Measurements from ENCODE around the gene ARHGAP15. TPM values are rescaled to one million over a fixed set of nuclear protein-coding genes. Genes with fewer than 3 reads are reported as not detected.

Gene ARHGAP15
- polyA plus RNA-seq, 6 donors from 2014 or later, result 183 to 264 (median 210) TPM

DNA sequence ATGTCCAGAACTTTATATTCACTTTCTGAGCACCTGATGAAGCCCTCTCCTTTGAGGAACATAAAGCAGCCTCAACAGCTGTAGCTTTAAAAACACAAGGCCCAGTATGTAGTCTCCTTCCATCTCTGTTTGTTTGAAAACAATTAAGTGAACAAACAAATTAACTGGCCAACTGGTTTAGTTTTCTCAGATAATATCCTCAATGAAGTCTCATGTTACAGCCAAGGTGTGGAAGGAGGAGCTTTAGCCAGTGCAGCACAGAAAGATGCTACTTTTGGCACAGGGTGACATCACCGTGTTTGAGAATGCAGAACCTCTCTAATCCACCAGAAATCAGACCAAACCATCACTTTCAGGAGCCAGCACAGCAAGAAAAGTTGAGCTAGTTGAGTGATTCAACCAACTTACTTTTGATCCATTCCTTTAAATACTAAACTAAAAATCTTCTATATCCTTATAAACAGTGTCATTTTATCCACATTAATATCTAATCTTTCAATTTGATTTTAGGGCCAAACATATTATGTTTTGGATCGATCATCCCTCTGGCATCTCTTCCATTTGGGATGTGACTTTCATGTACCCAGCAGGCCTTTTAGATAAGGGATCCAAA lies 488.7 kb downstream of the ARHGAP15 start:
- Mint-ChIP-seq H3K4me1 (peaks cover 0 to 4% (median 3%) of the 10 kb centered on the region in 3 donors), H3K36me3 (peaks cover 15 to 20% of the 10 kb centered on the region in 2 donors), H3K9me3 (peaks cover 0 to 1% (median 0%) of the 10 kb centered on the region in 7 donors), H3K27me3 (no peaks in the 10 kb centered on the region), H3K27ac (no peak overlapping the region), H3K4me3 (no peak overlapping the region)
- DNase-seq, result no peak
- no peak for ATAC-seq (ENCODE audit: low read depth in 2 of 2)

DNA sequence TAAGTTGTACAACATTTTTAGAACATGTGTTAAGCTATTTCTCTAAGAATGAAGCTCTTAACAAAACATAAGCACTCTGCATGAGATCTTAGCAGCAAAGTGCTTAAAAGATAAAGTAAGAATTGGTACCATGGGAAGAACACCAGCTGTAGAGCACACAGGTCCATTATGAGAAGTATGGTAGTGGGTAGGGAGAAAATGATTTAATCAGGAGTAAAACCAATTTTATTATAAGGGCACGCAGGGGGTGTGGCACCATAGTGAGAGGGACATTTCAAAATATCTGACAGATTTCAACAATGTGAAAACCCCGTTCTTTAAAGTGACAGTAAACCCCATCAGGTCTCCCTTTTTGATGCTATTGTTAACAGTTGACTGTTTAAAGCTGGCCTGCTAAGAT lies 492.9 kb downstream of the ARHGAP15 start:
- peak overlapping the region in 2 of 6 donors; percentile 51 to 75 for H3K27ac Mint-ChIP-seq
- DNase-seq, result no peak
- ATAC-seq (ENCODE audit: low read depth in 2 of 2), result no peak
- H3K27me3 Mint-ChIP-seq, result no peaks in the 10 kb centered on the region
- H3K36me3 Mint-ChIP-seq, result peaks cover 47 to 49% of the 10 kb centered on the region in 2 donors
- no peak overlapping the region for H3K4me3 Mint-ChIP-seq
- H3K4me1 Mint-ChIP-seq, result no peaks in the 10 kb centered on the region
- peaks cover 0 to 12% (median 3%) of the 10 kb centered on the region in 7 donors for H3K9me3 Mint-ChIP-seq

DNA sequence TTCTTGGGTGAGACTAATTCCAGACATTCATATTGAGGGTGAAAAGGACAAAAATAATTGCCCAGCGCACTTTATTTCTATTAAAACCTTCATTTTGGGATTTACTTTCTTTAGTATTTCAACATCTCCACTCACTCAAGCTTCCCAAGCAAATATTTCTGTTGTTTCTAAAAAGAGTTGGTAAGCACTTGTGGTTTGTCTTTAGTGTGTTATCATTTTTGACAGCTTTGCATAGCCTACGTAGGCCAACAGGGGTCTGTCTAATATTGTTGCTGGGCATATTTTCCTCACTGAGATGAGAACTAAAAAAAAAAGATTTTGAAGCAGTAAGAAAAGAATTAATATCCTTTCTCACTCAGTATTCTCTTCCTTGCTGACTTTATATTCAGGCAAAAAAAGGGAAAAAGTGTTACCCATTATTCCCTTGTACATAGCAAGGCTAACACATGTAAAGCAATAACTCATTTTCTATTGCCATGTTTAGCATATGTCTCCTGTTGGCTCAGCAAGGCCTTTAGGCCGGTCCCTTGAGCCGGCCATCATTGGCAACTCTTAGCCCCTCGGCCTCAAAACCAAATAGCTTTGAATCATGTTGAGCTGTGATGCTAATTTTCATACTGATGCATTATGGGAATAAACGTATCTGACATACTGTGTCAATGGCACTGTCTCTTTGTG lies 494.2 kb downstream of the ARHGAP15 start:
- no peak overlapping the region for H3K4me3 Mint-ChIP-seq
- H3K27ac Mint-ChIP-seq, result no peak overlapping the region
- ATAC-seq (ENCODE audit: low read depth in 2 of 2) (no peak), DNase-seq (no peak)
- H3K9me3 Mint-ChIP-seq, result peaks cover 0 to 12% (median 3%) of the 10 kb centered on the region in 7 donors
- H3K27me3 Mint-ChIP-seq, result no peaks in the 10 kb centered on the region
- H3K36me3 Mint-ChIP-seq, result peaks cover 56 to 59% of the 10 kb centered on the region in 2 donors
- H3K4me1 Mint-ChIP-seq, result peaks cover 0 to 4% (median 0%) of the 10 kb centered on the region in 3 donors

DNA sequence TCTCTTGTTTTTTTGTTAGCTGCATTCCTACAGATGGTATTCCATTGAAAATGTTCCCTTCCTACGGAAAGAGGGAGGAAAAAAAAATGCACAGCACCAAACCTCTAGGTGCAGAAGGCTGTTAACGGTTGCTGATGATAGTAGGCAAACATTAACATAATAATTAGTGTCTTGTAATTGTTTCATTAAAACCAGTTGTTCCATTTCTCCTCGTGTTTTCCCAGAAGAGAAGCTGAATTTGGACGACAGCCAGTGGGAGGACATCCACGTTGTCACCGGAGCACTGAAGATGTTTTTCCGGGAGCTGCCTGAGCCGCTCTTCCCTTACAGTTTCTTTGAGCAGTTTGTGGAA lies 494.7 kb downstream of the ARHGAP15 start:
- DNase-seq (no peak), ATAC-seq (ENCODE audit: low read depth in 2 of 2) (no peak)
- H3K27ac Mint-ChIP-seq, result no peak overlapping the region
- no peak overlapping the region for H3K4me3 Mint-ChIP-seq
- peaks cover 0 to 12% (median 3%) of the 10 kb centered on the region in 7 donors for H3K9me3 Mint-ChIP-seq
- H3K36me3 Mint-ChIP-seq, result peaks cover 61 to 64% of the 10 kb centered on the region in 2 donors
- H3K4me1 Mint-ChIP-seq, result peaks cover 0 to 9% (median 4%) of the 10 kb centered on the region in 3 donors
- no peaks in the 10 kb centered on the region for H3K27me3 Mint-ChIP-seq

DNA sequence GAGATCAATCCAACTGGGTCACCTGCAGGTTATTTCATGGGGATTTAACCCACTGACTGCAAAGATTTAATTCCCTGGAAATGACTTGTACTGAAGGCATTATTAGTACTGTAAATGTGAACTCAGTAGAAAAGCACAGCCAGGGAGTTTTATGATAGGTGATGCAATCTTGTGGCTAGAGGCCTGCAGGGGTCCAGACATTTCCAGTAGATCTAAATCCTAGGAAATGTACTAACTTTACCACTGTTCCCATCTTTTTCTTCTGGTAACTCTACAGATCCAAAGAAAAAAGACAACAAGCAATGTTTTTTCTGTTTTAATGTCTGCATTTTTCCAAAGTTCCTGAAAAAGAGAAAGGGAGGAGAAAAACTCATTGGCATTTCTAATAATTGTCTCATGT lies 500.1 kb downstream of the ARHGAP15 start:
- peaks cover 0 to 9% (median 4%) of the 10 kb centered on the region in 3 donors for H3K4me1 Mint-ChIP-seq
- peaks cover 0 to 18% (median 5%) of the 10 kb centered on the region in 7 donors for H3K9me3 Mint-ChIP-seq
- peaks cover 57 to 84% of the 10 kb centered on the region in 2 donors for H3K36me3 Mint-ChIP-seq
- DNase-seq (no peak), ATAC-seq (ENCODE audit: low read depth in 2 of 2) (no peak)
- no peak overlapping the region for H3K4me3 Mint-ChIP-seq
- no peaks in the 10 kb centered on the region for H3K27me3 Mint-ChIP-seq
- no peak overlapping the region for H3K27ac Mint-ChIP-seq

DNA sequence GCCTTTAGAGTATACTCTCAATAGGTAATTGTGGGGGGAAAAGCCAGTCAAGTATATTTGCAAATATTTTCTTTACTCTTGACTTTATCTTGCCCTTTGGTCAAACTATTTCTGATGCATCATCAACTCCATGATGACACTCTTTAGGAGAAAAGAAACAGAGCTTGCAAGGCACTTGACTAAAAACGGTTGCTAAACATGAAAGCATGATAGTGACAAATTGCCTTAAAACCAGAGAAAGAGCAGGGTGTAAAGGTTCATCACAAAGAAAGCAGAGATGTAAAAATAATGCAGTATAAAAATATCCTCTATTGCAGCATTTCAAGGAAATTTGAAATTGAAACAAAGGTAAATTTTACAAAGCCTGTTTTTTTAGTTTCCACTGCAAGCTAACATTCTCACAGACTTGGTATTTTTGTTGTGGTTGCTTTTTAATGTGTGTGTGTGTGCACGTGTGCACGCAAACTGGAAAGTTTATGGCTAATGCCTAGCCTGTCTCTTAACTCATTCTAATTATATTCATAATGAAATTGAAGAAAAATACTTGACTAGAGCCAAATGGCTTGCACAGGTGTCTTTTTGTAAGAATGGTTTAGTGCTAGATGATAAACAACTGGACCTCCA lies 503.6 kb downstream of the ARHGAP15 start:
- DNase-seq, result no peak
- no peak for ATAC-seq (ENCODE audit: low read depth in 2 of 2)
- Mint-ChIP-seq H3K27ac (peak overlapping the region in 2 of 6 donors; percentile 33 to 76), H3K4me1 (peaks cover 0 to 9% (median 4%) of the 10 kb centered on the region in 3 donors), H3K9me3 (peaks cover 7 to 32% (median 18%) of the 10 kb centered on the region in 7 donors), H3K27me3 (no peaks in the 10 kb centered on the region), H3K4me3 (no peak overlapping the region), H3K36me3 (peaks cover 61 to 81% of the 10 kb centered on the region in 2 donors)

DNA sequence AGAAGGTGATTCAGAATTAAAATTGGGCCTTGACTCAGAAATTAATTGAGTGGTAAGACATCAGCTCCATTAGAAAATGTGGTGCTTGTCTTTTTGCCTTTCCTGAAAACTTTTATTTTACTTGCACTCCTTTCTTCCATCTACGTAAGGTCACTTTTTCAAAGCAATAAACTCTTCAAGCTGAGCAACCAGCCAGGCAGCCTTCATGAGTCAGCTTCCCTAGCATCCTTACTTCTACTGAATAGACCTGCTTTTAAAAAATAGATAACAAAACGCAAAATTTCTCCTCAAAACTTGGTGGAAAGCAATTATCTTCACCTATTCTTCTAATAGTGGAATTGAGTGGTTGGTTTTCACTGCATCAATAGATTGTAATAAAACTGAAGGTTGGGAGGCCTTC lies 504.2 kb downstream of the ARHGAP15 start:
- no peak for ATAC-seq (ENCODE audit: low read depth in 2 of 2)
- peaks cover 56 to 76% of the 10 kb centered on the region in 2 donors for H3K36me3 Mint-ChIP-seq
- H3K27ac Mint-ChIP-seq, result peak overlapping the region in 1 of 6 donors; percentile 49
- H3K4me3 Mint-ChIP-seq, result no peak overlapping the region
- peaks cover 0 to 5% (median 4%) of the 10 kb centered on the region in 3 donors for H3K4me1 Mint-ChIP-seq
- peaks cover 7 to 32% (median 18%) of the 10 kb centered on the region in 7 donors for H3K9me3 Mint-ChIP-seq
- no peak for DNase-seq
- H3K27me3 Mint-ChIP-seq, result no peaks in the 10 kb centered on the region

DNA sequence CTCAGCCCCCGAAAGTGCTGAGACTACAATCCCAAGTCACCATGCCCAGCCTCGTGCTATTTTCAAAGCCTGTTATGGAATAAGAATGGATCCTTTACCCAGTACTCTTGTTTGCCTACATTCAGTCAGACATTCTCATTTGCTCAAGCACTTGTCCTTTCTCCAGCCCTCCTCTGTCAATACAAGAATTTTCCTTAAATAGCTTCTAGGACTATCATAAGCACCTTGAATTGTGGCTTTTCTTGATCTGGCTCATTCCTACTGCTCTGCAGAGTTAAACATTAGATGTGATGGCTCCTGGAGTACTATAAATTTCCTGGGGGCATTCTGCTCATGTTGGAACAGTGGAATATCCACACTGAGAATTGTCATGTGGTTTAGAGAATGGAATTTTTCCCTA lies 506.1 kb downstream of the ARHGAP15 start:
- Mint-ChIP-seq H3K4me1 (no peaks in the 10 kb centered on the region), H3K36me3 (peaks cover 50 to 79% of the 10 kb centered on the region in 2 donors), H3K27me3 (no peaks in the 10 kb centered on the region), H3K4me3 (no peak overlapping the region), H3K9me3 (peaks cover 7 to 32% (median 18%) of the 10 kb centered on the region in 7 donors), H3K27ac (no peak overlapping the region)
- DNase-seq (no peak), ATAC-seq (ENCODE audit: low read depth in 2 of 2) (no peak)

DNA sequence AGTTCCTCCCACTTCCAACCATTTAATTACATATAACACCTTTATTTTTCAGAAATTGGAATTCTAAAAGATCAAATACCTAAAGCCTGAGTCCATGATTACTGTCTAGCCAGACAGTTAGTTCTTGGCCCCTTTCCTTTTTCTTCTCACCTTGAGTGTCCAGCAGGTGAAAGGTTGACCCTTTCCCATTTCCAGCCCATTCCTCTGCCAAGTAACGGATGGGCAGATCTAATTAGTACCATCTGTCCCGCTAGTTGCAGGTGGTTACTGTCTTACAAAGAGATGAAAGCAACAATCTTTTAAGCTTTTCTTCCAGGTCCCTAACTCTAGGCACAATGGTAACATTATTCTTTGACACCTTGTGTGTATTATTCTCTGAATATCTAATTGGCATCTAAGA lies 506.7 kb downstream of the ARHGAP15 start:
- no peak for DNase-seq
- Mint-ChIP-seq H3K4me3 (no peak overlapping the region), H3K36me3 (peaks cover 50 to 76% of the 10 kb centered on the region in 2 donors), H3K27ac (no peak overlapping the region), H3K27me3 (no peaks in the 10 kb centered on the region), H3K9me3 (peaks cover 7 to 32% (median 18%) of the 10 kb centered on the region in 7 donors), H3K4me1 (no peaks in the 10 kb centered on the region)
- ATAC-seq (ENCODE audit: low read depth in 2 of 2), result no peak

DNA sequence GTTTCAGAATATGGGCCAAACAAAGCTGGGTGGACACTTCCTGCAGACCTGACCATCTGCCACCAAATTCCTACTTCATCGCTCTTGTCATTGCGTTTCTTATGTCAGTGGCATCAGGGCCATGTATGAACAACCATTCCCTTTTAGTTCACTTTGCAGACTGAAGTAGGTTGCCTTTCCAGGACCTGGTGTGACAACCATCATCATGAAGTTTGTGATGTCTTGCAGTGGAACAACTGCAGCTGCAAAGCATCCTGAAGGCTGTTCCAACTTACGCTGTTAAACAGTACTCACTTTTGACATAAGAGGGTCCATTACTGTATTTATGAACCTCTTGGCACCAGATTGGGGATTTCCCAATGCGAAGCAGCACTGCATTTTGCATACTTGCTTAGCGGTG lies 511.6 kb downstream of the ARHGAP15 start:
- no peak for DNase-seq
- Mint-ChIP-seq H3K4me1 (peaks cover 0 to 10% (median 5%) of the 10 kb centered on the region in 3 donors), H3K27me3 (no peaks in the 10 kb centered on the region), H3K27ac (no peak overlapping the region), H3K36me3 (peaks cover 42 to 58% of the 10 kb centered on the region in 2 donors), H3K4me3 (no peak overlapping the region), H3K9me3 (peaks cover 4 to 19% (median 14%) of the 10 kb centered on the region in 7 donors)
- no peak for ATAC-seq (ENCODE audit: low read depth in 2 of 2)

DNA sequence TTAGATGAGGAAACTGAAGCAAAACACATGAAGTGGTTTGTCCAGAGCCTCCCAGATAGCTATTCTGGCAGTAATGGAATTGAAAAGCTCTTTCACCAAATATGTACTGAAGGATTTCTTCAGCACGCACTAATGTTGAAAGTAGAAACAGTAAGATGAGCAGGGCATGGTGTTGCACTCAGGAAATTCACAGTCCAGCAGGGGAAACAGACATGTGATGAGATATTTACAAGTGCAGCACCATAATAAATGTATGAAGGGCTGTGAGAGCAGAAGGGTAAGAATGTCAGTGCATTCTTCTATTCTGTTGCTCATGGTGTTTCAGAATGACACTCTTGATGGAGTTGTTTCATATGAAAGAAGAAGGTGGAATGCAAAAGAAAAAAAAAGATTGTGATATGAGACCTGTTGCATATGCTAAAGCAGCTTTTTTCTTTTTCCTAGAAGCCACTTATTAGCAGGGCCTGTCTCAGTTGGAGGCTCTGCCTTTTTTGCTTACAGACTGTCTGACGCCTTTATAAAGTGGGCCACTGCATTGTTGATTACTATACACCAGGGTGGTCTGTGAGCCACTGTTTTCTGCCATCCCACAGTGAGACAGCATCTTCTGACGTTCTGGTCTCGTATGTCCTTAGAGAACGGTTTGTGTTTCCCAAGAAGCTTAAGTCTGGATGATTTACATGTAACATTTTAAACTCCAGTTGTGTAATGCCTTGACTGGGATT lies 516.9 kb downstream of the ARHGAP15 start:
- Mint-ChIP-seq H3K36me3 (peaks cover 41 to 65% of the 10 kb centered on the region in 2 donors), H3K4me1 (peaks cover 0 to 10% (median 5%) of the 10 kb centered on the region in 3 donors), H3K27me3 (no peaks in the 10 kb centered on the region), H3K27ac (no peak overlapping the region), H3K4me3 (no peak overlapping the region), H3K9me3 (peaks cover 0 to 13% (median 4%) of the 10 kb centered on the region in 7 donors)
- DNase-seq (no peak), ATAC-seq (ENCODE audit: low read depth in 2 of 2) (no peak)

DNA sequence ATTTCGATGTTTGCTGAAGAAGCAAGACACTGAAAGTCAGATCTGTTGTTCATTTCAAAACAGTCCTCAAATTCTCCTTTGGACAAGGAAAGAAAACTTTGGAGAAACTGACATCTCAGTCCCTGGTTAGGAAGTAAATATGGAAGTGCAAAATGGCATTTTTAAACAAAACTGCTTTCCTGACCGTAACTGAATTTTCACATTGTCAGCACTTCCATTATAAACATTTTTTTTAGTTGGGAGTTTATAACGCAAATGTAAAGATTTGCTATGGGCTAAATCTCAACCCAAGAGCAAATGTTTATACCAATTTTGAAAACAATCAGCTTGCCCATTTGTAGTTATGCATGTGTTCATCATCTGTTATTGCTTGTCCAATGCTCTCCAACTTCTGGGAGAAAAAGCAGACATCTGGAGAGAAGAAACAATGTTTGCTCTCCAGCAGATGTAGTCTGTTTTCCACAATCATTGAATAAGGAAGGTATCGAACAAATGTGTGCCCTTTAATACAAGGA lies 520.1 kb downstream of the ARHGAP15 start:
- H3K36me3 Mint-ChIP-seq, result peaks cover 38 to 71% of the 10 kb centered on the region in 2 donors
- no peak overlapping the region for H3K4me3 Mint-ChIP-seq
- ATAC-seq (ENCODE audit: low read depth in 2 of 2), result no peak
- H3K27ac Mint-ChIP-seq, result peak overlapping the region in 1 of 6 donors; percentile 43
- peaks cover 0 to 34% (median 18%) of the 10 kb centered on the region in 7 donors for H3K9me3 Mint-ChIP-seq
- no peaks in the 10 kb centered on the region for H3K4me1 Mint-ChIP-seq
- DNase-seq, result no peak
- H3K27me3 Mint-ChIP-seq, result no peaks in the 10 kb centered on the region

DNA sequence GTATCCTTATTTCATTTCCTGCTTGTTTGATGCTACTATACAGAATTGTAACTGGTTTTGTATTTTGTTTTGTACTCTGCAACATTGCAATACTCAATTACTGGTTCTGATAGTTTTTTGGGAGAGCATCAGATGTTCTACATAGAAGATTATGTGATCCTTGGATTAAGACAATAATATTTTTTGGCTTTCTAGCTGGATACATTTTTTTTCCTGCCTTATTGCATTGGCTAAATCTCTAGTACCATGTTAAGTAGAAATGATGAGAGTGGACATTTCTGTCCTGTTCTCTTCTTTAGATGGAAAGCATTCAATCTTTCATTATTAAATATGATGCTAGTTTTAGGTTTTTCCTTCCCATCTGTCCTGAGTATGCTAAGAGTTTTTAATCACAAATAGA lies 523.5 kb downstream of the ARHGAP15 start:
- DNase-seq (no peak), ATAC-seq (ENCODE audit: low read depth in 2 of 2) (no peak)
- Mint-ChIP-seq H3K9me3 (peaks cover 0 to 34% (median 18%) of the 10 kb centered on the region in 7 donors), H3K36me3 (peaks cover 40 to 69% of the 10 kb centered on the region in 2 donors), H3K4me1 (no peaks in the 10 kb centered on the region), H3K4me3 (no peak overlapping the region), H3K27me3 (no peaks in the 10 kb centered on the region), H3K27ac (no peak overlapping the region)
